HG02759 (cell line): Measurements from ENCODE around the gene MDM2.

Source experiments
- ATAC-seq: cut with Tn5 transposase; IDR thresholded peaks from one replicate; pipeline ENCODE4 v1.9.1; 2021; ENCODE audit warnings: mild to moderate bottlenecking, moderate library complexity; ENCODE audit not compliant: unreplicated experiment

The MDM2 gene

DNA sequence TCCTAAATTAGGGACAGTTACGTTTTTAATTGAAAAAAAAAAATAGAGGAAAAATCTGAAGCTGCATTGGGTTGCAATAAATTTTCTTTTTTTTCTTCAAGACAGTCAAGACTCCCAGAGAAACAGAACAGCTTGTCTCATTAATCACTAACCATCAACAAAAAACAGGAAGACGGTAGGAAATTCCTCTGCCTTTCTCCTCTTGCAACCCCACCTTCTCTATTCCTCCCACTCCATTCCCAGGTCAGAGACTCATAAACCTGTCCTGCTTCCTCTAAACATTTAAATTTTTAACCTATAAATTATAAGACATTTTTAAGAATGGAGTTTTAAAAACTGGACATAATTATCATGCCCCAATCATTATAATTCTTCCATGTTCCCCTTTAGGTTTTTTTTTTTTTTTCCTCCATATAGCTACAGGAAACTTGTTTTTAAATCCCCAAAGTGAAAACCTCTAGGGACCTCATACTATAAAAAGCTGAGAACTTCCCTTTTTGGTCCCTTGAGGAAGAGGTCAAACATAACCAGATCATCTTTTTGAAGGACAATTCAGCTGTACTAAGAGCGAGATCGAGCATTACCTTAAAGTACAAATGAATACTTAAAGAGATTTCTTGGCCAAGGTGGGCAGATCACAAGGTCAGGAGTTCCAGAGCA is 89.0 kb downstream of the MDM2 start:
- no peak for ATAC-seq

DNA sequence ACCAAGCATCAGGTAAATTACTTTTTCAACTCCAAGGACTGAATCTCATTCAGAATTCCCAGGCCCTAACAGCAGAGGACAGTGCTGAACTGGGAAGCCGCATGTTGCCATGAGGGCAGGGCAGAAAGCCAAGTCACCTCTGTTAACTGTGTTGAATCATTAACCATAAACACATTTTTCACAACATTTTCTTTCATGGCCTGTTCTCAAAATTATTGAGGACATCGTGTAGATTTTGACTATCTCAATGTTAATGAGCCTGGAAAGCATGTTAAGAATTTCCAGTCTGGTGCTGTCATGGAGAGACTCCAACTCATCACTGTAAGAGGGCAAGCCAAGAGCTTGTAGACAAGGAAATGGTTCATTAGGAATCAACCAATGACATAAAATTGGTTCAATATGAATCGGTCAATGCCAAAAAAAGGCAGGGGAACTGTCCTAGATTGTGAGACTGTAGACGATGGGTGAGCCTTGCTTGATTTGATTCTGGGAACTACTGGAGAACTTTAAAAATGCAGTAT is 91.3 kb downstream of the MDM2 start:
- ATAC-seq = no peak

DNA sequence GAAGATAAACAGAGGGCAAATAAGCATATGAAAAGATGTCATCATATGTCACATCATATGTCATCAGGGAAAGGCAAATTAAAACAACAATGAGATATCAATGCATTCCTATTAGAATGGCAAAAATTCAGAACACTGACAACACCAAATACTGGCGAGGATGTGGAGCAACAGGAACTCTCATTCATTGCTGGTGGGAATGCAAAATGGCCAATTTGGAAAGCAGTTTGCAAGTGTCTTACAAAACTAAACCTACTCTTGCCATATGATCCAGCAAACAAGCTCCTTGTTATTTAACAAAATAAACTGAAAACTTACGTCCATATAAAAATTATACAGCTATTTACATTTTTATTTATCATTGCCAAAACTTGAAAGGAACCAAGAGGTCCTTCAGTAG is 92.3 kb downstream of the MDM2 start:
- no peak for ATAC-seq
